RPMI7951 (cell line): ENCODE measurements around the gene CMTM1. TPM values are rescaled to one million over a fixed set of nuclear protein-coding genes. Genes with fewer than 3 reads are reported as not detected.

Experiments used
- DNase-seq: peaks from one replicate; pipeline ENCODE4 v3.0.0-alpha.2; 2012; ENCODE audit warnings: low read depth
- total RNA-seq: library from RNA; depleted of rRNA; stranded (reverse); fragments of >200 nt; shearing (Covaris generic); gene quantifications from 2 replicates; pipeline ENCODE4 v1.2.3, GENCODE V29; 2014; rRNA removed

CMTM1 gene, protein sequence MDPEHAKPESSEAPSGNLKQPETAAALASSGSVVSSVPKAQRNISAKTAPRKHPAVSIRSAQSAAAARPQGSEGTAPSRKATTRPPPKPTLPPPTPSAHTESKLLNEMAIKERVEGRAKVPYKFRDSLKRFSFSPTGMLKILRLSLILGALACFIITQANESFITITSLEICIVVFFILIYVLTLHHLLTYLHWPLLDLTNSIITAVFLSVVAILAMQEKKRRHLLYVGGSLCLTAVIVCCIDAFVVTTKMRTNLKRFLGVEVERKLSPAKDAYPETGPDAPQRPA
- 6.0 and 6.4 TPM in 2 replicates for total RNA-seq

DNA sequence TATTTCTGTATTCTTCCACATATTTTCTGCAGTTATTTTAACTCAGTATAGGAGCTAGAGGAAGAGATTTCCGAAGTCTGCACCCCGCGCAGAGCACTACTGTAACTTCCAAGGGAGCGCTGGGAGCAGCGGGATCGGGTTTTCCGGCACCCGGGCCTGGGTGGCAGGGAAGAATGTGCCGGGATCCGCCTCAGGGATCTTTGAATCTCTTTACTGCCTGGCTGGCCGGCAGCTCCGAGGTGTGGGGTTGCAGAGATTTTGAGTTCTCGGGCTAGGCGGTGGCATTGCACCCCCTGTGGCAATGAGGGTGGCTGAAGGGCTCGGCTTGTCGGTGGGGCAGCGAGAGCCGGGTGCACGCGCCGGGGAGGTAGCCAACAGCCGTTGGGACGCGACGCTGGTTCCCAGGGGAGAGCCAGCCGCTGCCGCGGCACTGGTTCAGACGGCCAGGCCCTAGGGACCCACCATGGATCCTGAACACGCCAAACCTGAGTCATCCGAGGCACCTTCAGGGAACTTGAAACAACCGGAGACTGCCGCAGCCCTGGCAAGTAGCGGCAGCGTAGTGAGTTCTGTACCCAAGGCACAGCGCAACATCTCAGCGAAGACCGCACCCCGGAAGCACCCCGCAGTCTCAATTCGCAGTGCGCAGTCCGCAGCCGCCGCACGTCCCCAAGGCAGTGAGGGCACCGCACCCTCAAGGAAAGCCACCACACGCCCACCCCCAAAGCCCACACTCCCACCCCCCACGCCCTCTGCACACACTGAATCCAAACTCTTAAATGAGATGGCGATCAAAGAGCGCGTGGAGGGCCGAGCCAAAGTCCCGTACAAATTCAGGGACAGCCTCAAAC lies at the start of gene CMTM1:
Gene CMTM1 (plus strand): TSS at position 389 of the 851 bp plus-strand sequence. CDS start 75 bp downstream, at position 464.
- DNase-seq: no peak

DNA sequence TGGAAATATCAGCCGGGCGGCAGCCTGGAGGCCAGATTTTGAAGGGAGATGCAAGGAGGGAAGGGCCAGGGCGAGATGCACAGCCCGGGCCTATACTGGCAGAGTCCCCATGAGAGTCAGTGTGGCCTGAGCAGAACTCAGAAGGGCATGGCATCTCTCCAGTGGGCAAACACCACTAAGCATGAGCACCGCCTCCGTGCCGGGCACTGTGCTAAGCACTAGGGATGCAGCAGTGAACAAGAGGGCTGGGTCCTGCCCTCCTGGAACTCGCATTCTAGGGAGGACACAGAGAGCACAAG lies 49.8 kb upstream of the CMTM1 start:
- DNase-seq: no peak

DNA sequence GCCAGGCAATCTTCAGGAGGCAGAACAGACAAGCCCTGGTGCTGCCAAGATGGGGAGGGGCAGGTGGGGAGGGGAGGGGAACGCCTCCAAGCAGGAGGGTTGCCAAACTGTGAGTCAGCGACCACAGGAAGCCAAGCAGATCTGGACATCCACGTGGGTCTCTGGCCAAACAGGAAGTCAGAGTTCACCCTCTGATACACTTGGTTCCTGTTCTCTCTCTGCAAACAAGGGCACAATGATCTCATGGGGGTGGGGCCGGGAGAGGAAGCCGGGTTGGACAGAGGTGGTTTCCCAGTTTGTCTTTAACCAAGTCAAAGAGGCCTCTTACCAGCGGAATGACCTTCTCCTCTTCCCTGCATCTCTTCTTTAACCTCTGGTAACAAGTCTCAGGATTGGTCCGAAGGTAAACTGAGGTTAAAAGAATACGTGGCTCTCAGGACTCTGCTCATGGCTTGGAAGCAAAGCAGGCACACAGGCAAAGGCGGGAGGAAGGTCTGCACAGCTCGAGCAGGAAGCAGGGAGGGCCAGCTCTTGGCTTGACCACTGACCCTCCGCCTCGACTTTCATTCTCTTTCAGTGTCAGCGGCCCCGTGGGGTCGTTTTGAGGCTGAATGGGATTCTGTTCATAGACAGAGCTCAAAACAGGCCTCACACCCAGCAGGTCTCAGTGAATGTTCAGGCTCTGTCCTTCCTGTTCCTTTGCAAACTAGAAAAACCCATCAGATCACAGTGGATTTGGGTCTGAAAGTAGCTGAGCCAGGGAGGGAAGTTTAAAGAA lies 49.2 kb upstream of the CMTM1 start:
- DNase-seq: peak; percentile 100

DNA sequence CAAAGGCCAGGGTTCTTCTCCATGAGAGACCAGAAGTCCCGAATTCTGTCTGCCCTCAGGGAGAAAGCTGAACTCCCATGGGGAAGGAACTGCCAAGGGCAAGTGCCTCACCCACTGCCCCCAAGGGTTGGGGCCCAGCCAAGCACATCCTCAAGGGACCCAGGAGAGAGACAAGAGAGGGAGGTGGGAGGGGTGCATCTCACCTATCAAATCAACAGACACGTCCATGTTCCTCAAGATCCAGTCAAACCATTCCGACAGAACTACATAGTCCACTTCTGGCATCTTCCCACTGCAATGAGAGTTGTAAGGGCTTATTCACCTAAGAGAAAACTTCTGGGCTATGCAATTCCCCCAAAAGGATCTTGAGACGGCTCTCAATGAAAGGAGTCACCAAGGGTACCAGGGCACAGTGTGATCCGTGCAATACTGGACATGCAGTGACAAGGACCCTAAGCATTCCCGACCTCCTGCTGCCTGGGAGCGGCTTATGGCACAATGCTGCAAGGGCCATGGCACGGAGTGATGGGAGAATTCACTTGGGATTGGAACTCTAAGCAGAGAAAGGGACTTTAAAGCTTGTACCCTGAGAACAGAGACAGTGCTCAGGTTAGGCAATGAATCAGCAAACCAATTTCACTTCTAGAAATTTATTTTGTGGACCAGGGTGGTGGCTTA lies 48.5 kb upstream of the CMTM1 start:
- no peak for DNase-seq

DNA sequence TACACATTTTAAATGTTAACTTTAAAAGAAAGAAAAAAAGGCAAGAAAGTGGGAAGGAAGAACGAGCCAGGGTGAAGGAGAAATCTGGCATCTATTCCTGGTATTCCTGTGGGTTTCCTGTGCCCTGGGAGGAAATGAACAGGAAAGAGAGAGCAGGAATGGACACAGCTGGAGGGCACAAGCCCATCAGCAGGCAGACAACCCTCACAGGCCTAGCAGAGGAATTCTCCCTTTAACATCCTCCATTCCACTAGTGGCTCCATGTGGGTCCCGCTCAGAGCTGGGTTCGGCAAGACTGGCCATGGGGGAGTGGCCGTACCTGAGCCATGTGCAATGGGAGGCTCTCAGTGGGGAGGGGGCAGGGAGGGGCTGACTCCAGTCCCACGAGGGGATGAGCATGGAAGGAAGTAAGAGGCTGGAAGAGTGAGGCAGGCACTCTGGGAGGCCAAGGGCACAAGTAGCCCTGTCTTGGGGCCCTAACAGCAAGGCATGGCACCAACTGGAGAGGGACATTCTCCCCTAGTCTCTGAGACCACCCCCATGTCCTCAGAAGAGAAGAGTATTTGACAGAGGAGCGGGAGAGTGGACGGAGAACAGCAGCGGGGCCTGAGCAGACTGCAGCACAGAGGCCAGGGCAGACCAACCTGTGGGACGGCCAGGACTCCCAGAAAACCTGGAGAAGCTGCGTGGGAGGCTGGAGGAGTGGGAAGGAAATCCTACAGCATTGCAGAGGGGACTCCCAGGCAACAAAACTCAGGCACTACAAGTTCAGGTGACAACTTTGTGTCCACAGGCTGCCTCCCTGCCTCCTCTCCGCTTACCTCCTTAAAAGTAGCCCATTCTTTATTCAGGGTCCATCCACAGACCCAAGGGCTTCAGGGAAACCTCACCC lies 46.5 kb upstream of the CMTM1 start:
- DNase-seq: no peak

DNA sequence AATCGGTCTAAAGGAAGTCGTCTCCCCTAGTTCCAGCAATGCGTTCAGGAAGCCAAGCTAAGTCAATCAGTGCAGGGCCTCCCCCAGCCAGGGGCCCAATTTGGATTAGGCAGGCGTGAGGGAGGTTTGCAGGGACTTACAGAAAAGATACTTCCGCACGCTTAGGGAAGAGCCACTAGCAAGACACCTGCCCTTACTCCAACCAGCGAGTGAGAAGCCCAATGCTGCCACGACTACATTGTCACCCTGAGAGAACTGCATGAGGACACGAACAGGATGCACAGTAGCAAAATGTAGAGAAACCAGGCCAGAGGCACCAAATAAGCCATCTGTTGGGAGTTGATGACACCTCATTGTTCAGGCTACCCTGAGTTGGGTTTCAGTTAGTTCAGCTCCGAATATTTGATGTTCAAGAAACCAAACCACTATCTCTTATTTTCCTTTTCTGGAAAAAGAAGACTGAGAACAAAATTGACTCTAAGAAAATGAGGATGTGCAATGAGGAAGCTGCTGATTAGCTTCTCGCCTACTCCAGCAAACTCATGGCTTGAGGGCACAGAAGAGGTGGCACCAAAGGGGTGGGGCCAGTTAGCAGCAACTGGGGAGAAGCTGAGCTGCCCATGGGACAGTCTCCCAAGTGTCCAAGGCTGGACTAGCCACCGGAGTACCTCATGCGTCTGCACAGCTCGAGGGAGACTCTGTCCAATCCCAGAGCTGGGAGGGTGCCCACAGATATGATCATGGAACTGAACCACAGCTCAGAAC lies 45.7 kb upstream of the CMTM1 start:
- peak; percentile 71 for DNase-seq

DNA sequence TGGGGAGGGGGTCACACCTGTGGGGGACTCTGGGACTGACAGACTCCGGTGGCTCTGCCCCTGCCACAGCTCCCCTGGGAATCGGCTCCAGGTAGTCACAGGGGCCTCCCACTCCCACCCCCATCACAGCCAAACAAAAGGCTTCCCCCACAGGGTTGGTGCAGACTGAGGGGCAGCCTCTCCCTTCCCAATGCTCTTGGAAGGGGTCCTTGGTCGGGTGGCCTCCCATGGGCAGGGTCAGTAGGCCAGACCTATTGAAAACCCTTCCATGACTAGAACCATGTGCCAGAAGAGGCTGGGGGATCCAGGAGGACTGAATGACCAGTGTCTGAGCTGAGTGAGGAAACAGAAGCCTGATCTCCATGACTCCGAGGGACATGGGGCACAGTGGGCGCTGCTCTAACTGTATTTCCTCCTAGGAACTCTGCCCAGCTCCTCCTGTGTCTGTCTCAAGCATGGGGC lies 45.0 kb upstream of the CMTM1 start:
- DNase-seq: no peak

DNA sequence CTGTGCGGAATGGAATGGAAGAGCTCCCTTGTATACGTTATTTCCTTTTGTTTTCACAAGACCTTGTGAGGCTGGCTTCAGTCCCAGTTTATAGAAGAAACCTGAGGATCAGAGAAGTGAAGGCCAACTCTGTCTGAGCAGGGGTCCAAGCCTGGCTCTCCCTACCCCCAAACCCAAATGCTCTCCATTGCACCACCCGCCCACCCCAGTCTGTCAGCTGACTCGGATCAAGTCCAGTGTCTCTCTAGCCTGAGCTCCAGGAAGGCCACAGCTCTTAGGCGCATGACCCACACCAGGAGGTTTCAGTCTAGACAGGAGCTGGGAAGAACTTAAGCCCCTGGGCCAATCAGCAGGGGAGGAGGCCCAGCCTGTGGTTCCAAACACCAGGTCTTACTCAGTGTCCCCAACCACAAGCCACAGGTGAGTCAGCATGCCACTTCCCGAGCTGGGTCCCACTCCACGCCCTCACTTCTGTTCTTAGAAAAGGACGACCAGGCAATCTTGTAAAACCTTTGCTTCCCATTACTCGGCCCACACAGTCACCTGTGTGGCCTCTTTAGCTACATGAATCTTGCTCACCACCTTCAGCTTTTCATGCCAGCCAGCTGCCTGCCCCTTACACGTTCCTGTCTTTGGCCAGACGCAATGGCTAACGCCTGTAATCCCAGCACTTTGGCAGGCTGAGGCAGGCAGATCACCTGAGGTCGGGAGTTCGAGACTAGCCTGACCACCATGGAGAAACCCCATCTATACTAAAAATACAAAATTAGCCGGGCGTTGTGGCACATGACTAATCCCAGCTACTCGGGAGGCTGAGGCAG lies 44.1 kb upstream of the CMTM1 start:
- peak; percentile 99 for DNase-seq

DNA sequence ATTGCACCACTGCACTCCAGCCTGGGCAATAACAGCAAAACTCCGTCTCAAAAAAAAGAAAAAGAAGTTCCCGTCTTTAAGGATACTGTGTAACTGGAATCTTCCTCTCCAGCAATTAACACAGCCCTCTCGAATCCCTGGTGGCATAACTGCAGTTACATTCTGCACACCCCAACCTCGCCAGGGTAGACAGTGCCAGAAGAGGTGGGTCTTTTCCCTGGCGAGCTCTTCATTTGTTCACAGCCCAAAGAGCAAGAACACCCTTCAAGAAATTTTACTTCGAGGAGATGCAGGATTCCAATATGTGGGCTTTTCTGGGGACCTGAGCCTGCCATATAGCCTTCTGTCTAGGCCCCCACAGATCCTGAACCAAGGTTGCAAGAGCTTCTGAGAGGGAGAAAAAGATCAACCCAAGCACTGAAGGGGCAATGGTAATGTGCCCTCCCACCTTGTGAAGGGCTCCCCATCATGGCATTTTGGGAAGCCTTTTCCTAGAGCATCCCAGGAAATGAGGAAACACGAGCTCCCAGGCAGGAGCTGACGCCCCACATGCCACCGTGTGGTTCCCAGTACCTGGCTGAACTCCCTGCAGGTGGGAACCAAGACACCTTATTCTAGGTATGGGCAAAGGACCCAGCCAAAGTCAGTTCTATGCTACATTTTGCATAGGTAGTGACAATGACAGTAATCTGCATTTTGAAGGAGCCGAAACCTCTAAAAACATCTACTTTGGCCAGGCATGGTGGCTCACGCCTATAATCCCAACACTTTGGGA lies 43.2 kb upstream of the CMTM1 start:
- no peak for DNase-seq

DNA sequence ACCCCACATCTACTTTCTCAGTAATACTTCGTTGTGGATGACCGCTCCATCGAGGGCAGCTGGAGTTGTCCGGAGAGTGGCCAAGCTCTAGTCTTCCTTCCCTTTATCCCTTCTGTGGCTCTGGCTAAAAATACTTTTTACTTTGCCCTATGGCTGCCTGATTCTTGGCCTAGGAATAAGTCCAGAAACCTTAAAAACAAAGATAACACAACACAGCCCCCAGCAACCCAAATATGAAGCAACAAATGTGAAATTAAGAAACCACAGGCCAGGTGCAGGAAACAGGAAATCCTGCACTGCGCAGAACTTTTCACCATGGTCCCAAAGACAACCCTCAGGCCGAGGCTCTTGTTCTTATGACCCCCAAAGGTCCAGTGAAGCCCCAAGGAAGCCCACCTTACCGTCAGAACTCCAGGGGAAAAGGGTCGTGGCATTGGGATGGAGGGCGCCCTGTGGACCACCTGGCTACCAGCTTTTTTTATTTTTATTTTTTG lies 42.3 kb upstream of the CMTM1 start:
- DNase-seq: peak; percentile 80

DNA sequence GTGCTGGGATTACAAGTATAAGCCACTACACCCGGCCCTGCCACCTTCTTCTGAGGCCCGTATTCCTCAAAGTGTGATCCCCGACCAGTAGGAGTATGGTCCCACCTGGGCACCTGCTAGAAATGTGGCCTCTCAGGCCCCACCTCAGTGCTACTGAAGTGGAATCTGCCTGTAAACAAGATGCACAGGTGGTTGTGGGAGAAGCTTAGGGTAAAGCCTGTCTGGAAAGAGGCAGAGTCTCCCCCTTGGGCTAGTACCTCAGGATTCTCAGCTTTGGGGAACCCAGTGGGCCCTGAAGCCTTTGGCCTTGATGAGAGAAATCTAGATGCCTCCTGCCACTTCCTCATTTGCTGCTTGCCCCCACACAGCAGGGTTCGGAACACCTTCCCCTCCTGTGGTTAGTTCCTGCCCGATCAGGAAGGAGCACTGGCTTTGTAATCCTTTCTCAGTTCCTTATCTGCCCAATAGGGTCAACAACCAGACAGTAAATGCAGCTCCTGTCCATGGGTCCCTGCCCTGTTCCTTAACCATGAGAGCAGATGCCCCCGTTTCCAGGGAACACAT lies 41.6 kb upstream of the CMTM1 start:
- peak; percentile 40 for DNase-seq

DNA sequence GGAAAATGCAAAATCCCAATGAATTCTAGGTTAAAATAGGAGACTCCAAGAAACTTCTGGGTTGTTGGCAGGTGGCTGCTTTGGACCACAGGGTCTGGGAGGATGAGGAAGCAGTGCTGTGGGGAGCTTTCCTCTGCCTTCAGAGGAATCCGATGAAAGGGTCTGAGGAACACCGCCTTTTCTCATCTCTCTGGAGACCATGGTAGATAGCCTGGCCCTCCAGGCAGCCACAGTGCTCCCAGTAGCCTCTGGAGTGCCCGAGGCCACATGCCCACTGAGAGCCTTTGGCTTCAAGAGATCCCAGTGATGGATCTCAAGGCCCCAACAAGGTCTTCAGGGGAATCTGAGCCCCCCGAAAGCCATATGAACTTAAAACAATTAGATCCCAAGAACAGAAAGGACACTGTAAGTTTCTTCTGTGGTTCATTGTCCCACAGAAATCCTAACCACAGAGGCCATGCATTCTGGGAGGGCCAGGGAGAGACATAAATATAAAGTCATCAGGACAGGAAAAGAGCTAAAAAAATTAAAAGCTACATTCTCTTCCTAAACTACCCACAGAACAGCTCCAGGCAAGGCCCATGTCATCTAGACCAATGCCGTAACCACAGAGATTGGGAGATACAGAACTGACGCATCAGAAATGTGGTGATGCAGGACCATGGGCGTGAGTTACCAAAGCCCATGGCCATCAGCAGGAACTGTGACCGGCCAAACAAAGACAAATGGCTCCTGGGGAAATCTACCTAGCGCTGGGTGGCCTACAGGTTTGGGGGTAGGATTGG lies 40.7 kb upstream of the CMTM1 start:
- peak; percentile 99 for DNase-seq

DNA sequence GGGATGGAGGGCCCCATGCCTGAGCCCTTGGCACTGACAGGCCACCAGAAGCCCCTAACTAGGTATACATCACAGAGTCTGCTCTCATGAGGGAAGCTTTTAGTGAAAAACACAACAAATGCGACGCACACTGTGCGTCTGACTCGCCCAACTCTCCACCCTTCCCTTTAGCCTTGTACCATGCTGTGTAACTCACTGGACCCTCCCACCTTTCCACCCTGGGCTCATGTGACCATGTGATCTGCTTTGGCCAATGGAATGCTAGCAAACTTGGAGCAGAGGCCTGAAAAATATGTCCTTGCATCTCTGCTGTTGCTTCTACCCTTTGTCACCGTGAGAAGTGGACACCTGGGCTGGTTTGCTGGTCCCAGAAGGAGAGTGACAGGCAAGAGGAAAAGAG lies 37.9 kb upstream of the CMTM1 start:
- no peak for DNase-seq

DNA sequence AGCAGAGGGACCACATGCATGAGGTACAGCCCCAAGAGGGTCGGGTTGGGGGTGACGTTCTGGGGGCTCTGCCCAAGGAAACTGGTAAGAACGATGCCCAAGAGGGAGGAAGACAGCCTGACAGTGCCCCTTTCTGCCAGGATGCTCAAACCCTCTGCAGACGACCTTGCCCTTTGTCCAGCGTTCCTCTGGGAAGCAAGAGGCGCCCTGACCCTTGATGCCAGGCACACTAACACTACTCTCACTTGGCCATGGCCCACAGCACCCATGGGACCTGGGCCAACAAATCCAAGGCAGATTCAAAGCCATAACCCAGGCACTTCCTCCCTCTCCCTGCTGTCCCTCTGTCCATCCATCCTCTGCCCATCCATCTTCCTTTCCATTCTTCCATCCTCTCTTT lies 36.8 kb upstream of the CMTM1 start:
- DNase-seq: no peak

DNA sequence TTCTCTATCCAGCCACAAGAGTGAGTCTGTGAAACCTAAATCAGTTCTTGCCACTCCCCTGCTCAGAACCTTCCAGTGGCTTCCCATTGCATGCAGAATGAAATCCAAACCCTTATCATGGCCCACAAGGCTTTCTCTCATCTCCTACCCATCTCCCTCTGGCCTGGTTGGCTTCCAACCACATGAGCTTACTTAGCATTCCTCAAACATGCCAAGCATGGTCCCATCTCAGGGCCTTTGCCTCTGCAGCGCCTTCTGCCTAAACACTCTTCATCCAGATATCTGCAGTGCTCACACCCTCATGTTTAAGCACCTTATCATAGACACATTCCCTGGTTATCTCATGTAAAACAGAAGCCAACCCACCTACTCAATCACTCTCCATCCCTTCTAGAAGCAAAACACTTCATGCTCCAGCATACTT lies 31.9 kb upstream of the CMTM1 start:
- no peak for DNase-seq

DNA sequence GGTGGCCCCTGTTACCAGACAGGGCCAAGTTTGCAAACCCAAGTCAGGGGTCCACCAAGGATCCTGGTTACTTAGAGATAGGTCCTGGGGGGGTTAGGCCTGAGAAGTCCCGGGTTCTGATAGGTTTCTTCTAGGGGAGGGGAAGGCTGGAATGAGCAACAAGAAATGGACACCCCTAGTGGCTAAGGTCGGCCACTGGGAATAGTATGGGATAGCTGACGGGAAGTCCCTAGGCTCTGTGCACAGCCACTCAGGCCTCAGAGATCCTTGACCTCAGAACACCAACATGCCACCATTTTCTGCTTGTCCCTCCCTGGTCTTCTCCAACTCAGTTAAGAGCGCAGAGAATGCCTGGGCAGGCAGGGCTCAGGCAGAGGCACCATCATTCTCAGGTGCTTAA lies 29.7 kb upstream of the CMTM1 start:
- DNase-seq: no peak

DNA sequence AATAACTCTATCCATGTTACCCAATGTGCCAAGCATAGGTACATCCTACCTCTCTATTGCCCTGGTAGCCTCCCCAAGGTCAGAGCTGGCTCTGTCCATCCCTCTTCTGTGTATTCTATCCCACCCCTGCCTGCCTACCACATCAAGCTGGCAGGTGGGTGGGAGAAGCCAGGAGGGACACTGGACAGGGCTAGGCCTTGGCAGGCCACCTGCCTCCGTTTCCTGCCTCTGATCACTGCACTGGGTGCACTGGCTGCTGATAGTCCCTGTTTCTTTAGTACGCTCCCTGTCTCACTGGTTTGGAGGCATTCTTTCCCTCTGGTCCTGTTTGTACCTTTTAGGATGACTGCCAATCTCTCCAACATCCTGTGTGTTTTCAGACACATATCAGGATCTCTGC lies 29.0 kb upstream of the CMTM1 start:
- no peak for DNase-seq
